ENCODE results near the gene RNF213. TPM values are rescaled to one million over a fixed set of nuclear protein-coding genes. Genes with fewer than 3 reads are reported as not detected.
"Not testable (repeated sequence)": the region's sequence is repeated elsewhere in the genome, so short reads cannot be mapped to it uniquely, and the experiment has no call there.

Gene RNF213
- total RNA-seq, 1 experiment from 2014 or later = 70.5 TPM

DNA sequence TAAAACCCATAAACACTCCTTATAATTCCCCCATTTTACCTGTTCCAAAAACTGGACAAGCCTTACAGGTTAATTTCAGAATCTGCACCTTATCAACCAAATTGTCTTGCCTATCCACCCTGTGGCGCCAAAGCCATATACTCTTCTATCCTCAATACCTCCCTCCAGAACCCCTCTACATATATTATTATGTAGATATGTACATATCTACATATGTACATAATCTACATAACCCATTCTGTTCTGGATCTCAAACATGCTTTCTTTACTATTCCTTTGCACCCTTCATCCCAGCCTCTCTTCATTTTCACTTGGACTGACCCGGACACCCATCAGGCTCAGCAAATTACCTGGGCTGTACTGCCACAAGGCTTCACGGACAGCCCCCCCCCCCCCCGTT is 142.3 kb downstream of the RNF213 start:
- no peak overlapping the region for H3K27ac Mint-ChIP-seq
- no peaks in the 10 kb centered on the region for H3K9me3 Mint-ChIP-seq
- CTCF ChIA-PET = interaction anchor here (0.6 kb wide), 1 partner anchor 195 kb away, joined by 4 read pairs; no protein-coding TSS in a partner anchor

DNA sequence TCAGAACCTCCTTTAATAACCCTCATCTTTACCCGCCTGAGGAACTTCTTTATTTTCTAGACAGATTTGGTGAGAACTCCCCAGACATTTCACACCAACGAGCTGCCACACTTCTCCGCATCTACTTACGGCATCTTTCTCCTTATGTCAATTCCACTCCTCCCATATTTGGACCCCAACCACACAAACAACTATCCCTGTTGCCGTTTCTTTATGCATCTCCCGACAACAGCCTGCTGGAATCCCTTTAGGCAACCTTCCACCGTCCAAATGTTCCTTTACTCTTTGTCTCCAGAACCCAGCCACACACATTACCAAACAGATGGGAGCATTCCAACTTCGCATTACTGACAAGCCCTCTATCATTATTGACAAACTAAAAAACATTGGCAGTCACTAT is 145.5 kb downstream of the RNF213 start:
- H3K36me3 Mint-ChIP-seq = no peaks in the 10 kb centered on the region
- no peak overlapping the region for H3K4me3 Mint-ChIP-seq
- H3K27ac Mint-ChIP-seq = no peak overlapping the region
- H3K9me3 Mint-ChIP-seq = no peaks in the 10 kb centered on the region
- ChIA-PET POLR2A (no interaction called here), CTCF (no interaction called here)
- no peaks in the 10 kb centered on the region for H3K4me1 Mint-ChIP-seq
- TF ChIP-seq NFE2L1 (CRISPR knock-in tag; IDR thresholded peaks at IDR 0.05) (no peak), ZNF317 (CRISPR knock-in tag; IDR thresholded peaks at IDR 0.05; ENCODE audit: borderline replicate concordance, low read depth) (no peak), NFATC4 (CRISPR knock-in tag; IDR thresholded peaks at IDR 0.05) (no peak), EMX1 (CRISPR knock-in tag; IDR thresholded peaks at IDR 0.05) (no peak)
- TF ChIP-seq, protein P1, sequence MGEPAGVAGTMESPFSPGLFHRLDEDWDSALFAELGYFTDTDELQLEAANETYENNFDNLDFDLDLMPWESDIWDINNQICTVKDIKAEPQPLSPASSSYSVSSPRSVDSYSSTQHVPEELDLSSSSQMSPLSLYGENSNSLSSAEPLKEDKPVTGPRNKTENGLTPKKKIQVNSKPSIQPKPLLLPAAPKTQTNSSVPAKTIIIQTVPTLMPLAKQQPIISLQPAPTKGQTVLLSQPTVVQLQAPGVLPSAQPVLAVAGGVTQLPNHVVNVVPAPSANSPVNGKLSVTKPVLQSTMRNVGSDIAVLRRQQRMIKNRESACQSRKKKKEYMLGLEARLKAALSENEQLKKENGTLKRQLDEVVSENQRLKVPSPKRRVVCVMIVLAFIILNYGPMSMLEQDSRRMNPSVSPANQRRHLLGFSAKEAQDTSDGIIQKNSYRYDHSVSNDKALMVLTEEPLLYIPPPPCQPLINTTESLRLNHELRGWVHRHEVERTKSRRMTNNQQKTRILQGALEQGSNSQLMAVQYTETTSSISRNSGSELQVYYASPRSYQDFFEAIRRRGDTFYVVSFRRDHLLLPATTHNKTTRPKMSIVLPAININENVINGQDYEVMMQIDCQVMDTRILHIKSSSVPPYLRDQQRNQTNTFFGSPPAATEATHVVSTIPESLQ (CRISPR knock-in tag; IDR thresholded peaks at IDR 0.05) = no peak
- H3K27me3 Mint-ChIP-seq (ENCODE audit: low read depth) = peaks cover 7% of the 10 kb centered on the region
- ATAC-seq (no peak), DNase-seq (ENCODE audit: low spot score) (no peak)

More for the DNA sequence above, 142.3 kb downstream of the RNF213 start:
- no peaks in the 10 kb centered on the region for H3K4me1 Mint-ChIP-seq
- H3K4me3 Mint-ChIP-seq = no peak overlapping the region
- TF ChIP-seq NFYB (CRISPR knock-in tag; conservative IDR thresholded peaks at IDR 0.05; ENCODE audit: low read depth) = no peak
- POLR2A ChIA-PET = no interaction called here
- no peaks in the 10 kb centered on the region for H3K36me3 Mint-ChIP-seq
- no peak for ATAC-seq
- peaks cover 29% of the 10 kb centered on the region for H3K27me3 Mint-ChIP-seq (ENCODE audit: low read depth)
- no peak for DNase-seq (ENCODE audit: low spot score)

DNA sequence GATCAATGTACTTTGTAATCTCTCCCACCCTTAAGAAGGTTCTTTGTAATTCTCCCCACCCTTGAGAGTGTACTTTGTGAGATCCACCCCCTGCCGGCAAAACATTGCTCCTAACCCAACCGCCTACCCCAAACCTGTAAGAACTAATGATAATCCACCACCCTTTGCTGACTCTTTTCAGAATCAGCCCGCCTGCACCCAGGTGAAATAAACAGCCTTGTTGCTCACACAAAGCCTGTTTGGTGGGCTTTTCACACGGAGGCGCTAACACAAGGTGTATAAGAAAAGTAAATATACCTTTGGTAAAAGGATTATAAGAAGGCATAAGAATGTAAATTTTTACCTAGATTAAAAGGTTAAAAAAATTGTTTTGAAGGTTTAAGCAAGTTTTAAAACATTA is 147.3 kb downstream of the RNF213 start:
- DNase-seq (ENCODE audit: low spot score); CTCF ChIA-PET; H3K27me3 Mint-ChIP-seq (ENCODE audit: low read depth); H3K9me3 Mint-ChIP-seq; H3K4me1 Mint-ChIP-seq; POLR2A ChIA-PET; H3K36me3 Mint-ChIP-seq; H3K4me3 Mint-ChIP-seq; ATAC-seq; H3K27ac Mint-ChIP-seq: not testable (repeated sequence)

DNA sequence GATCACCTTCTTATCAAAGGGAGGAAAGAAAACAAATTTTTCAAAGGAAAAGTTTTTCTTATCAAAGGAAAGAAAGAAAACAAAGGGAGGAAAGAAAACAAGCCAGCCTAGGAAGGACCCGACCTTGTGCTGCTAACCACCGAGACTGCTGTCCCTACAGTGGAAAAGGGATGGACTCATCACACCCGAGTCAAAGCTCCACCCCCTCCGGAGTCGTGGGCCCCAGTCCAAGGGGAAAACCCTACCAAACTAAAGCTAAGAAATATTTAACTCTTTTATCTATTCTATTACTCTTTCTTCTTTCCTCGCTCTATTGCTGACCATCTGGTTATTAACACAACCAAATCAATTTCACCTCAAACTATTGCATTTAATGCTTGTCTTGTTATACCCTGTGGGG is 148.2 kb downstream of the RNF213 start:
- Mint-ChIP-seq H3K27me3 (ENCODE audit: low read depth) (peaks cover 17% of the 10 kb centered on the region), H3K9me3 (no peaks in the 10 kb centered on the region), H3K4me1 (no peaks in the 10 kb centered on the region; the same call in 1 of the 2 replicates), H3K27ac (no peak overlapping the region), H3K36me3 (no peaks in the 10 kb centered on the region), H3K4me3 (no peak overlapping the region)
- ATAC-seq (no peak), DNase-seq (ENCODE audit: low spot score) (no peak)
- ChIA-PET POLR2A (no interaction called here), CTCF (no interaction called here)
- TF ChIP-seq, protein P2, sequence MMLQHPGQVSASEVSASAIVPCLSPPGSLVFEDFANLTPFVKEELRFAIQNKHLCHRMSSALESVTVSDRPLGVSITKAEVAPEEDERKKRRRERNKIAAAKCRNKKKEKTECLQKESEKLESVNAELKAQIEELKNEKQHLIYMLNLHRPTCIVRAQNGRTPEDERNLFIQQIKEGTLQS (CRISPR knock-in tag; conservative IDR thresholded peaks at IDR 0.05) = no peak
- TF ChIP-seq SMAD4 (CRISPR knock-in tag; IDR thresholded peaks at IDR 0.05) (no peak), CREM (CRISPR knock-in tag; IDR thresholded peaks at IDR 0.05) (no peak)

DNA sequence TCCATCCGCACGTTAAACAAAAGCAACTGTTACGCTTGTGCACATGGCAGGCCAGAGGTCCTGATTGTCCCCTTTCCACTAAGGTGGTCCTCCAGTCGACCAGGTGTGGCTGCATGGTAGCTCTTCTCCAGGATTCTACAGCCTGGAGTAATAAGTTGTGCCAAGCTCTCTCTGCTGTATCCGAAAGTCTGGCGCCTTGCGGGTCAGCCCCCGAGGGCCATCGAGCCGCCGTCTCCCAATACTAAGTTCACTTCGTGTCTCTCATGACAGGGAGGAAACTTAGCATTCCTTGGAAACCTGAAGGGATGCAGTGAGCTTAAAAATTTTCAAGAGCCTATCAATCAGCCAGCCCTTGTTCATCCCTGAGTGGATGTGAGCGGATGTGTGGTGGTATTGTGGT is 149.0 kb downstream of the RNF213 start:
- Mint-ChIP-seq H3K9me3 (no peaks in the 10 kb centered on the region), H3K36me3 (no peaks in the 10 kb centered on the region), H3K4me3 (no peak overlapping the region), H3K27ac (no peak overlapping the region), H3K4me1 (peaks cover 6% of the 10 kb centered on the region), H3K27me3 (ENCODE audit: low read depth) (peaks cover 25% of the 10 kb centered on the region)
- ATAC-seq (no peak), DNase-seq (ENCODE audit: low spot score) (no peak)
- CTCF ChIA-PET = no interaction called here
- POLR2A ChIA-PET = no interaction called here
- no peak for TF ChIP-seq ETV6 (CRISPR knock-in tag; IDR thresholded peaks at IDR 0.05)
- TF ChIP-seq ESRRA (CRISPR knock-in tag; IDR thresholded peaks at IDR 0.05; ENCODE audit: borderline replicate concordance) = no peak
- TF ChIP-seq, protein P3, sequence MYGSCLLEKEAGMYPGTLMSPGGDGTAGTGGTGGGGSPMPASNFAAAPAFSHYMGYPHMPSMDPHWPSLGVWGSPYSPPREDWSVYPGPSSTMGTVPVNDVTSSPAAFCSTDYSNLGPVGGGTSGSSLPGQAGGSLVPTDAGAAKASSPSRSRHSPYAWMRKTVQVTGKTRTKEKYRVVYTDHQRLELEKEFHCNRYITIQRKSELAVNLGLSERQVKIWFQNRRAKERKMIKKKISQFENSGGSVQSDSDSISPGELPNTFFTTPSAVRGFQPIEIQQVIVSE (CRISPR knock-in tag; IDR thresholded peaks at IDR 0.05; ENCODE audit: borderline replicate concordance) = no peak
- TF ChIP-seq NFATC4 (CRISPR knock-in tag; IDR thresholded peaks at IDR 0.05) = no peak
- TF ChIP-seq, protein P4, sequence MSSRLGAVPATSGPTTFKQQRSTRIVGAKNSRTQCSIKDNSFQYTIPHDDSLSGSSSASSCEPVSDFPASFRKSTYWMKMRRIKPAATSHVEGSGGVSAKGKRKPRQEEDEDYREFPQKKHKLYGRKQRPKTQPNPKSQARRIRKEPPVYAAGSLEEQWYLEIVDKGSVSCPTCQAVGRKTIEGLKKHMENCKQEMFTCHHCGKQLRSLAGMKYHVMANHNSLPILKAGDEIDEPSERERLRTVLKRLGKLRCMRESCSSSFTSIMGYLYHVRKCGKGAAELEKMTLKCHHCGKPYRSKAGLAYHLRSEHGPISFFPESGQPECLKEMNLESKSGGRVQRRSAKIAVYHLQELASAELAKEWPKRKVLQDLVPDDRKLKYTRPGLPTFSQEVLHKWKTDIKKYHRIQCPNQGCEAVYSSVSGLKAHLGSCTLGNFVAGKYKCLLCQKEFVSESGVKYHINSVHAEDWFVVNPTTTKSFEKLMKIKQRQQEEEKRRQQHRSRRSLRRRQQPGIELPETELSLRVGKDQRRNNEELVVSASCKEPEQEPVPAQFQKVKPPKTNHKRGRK (CRISPR knock-in tag; IDR thresholded peaks at IDR 0.05; ENCODE audit: borderline replicate concordance) = no peak
- no peak for TF ChIP-seq RELA (CRISPR knock-in tag; IDR thresholded peaks at IDR 0.05; ENCODE audit: borderline replicate concordance)
- no peak for TF ChIP-seq HMGA2 (CRISPR knock-in tag; IDR thresholded peaks at IDR 0.05)
- TF ChIP-seq FOXP1 (CRISPR knock-in tag; IDR thresholded peaks at IDR 0.05; ENCODE audit: borderline replicate concordance) = no peak
- TF ChIP-seq, protein P5, sequence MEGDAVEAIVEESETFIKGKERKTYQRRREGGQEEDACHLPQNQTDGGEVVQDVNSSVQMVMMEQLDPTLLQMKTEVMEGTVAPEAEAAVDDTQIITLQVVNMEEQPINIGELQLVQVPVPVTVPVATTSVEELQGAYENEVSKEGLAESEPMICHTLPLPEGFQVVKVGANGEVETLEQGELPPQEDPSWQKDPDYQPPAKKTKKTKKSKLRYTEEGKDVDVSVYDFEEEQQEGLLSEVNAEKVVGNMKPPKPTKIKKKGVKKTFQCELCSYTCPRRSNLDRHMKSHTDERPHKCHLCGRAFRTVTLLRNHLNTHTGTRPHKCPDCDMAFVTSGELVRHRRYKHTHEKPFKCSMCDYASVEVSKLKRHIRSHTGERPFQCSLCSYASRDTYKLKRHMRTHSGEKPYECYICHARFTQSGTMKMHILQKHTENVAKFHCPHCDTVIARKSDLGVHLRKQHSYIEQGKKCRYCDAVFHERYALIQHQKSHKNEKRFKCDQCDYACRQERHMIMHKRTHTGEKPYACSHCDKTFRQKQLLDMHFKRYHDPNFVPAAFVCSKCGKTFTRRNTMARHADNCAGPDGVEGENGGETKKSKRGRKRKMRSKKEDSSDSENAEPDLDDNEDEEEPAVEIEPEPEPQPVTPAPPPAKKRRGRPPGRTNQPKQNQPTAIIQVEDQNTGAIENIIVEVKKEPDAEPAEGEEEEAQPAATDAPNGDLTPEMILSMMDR (IDR thresholded peaks at IDR 0.05) = no peak
- TF ChIP-seq, protein P6, sequence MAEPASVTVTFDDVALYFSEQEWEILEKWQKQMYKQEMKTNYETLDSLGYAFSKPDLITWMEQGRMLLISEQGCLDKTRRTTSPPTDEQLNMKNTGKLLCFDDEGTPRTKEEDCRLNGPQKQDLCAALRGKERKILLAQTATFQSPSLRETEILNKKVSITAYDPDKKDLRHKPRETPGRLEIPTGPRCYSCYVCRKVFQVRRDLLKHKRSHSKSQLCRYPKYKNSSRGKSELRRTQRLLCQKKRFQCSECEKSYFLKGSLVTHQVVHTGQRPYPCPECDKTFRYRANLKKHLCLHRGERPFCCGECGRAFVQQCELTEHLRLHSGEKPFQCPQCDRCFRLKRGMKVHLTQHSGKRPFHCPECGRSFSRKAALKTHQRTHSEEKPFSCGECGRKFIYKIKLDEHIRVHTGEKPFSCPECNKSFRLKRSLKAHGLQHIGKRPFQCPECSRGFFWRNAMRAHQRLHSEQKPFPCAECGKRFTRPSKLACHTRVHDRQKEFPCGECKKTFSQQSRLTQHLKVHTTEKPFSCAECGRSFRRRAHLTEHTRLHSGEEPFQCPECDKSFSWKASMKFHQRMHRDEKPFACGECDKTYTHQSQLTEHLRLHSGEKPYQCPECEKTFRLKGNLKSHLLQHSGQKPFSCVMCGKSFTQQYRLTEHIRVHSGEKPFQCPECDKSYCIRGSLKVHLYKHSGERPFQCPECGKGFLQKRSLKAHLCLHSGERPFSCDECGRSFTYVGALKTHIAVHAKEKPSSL (CRISPR knock-in tag; conservative IDR thresholded peaks at IDR 0.05) = no peak
- TF ChIP-seq ZNF138 (CRISPR knock-in tag; conservative IDR thresholded peaks at IDR 0.05) = no peak

Data from WTC11 (cell line).